ENCODE data around the gene SSR2.

DNA sequence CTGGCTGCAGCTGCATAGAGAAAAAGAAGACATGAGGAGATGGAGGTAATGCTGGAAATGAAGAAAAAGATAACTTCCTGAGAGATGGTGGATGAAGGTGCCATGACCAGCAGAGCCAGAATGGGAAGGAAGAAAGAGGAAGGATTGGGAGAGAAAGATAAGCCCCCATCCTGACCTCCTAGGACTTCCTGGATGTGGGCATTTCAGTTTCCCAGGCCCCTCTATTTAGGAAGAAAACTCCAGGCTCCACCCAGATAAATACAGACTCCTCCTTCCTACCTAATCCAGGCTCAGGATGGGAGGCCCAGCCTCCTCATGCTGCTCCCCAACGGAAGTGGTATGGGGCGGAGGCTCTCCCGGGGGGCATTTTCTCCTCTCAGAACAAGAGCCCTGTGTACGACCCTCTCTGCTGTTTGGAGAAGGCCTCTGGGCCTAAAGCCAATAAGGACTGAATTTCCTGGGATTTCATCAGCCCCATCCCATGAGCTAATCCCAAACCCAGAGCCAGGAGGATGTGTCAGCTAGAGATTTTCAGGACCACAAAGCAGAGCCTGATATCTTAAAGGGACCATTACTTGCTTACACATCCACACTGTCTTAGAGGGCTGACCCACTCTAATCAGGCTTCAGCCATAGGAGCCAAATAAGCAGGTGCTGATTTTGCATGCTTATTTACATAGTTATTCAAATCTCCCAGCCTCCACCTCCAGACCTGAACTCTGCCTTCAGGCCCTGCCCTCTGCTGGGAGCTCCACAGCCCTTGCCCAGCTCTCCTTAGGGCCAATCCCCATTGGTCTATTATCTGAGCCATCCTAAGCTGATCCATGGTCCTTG is 37.3 kb downstream of the SSR2 start:
- TF ChIP-seq, protein P1, sequence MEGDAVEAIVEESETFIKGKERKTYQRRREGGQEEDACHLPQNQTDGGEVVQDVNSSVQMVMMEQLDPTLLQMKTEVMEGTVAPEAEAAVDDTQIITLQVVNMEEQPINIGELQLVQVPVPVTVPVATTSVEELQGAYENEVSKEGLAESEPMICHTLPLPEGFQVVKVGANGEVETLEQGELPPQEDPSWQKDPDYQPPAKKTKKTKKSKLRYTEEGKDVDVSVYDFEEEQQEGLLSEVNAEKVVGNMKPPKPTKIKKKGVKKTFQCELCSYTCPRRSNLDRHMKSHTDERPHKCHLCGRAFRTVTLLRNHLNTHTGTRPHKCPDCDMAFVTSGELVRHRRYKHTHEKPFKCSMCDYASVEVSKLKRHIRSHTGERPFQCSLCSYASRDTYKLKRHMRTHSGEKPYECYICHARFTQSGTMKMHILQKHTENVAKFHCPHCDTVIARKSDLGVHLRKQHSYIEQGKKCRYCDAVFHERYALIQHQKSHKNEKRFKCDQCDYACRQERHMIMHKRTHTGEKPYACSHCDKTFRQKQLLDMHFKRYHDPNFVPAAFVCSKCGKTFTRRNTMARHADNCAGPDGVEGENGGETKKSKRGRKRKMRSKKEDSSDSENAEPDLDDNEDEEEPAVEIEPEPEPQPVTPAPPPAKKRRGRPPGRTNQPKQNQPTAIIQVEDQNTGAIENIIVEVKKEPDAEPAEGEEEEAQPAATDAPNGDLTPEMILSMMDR (IDR thresholded peaks at IDR 0.05) = no peak
- TF ChIP-seq POLR2A (IDR thresholded peaks at IDR 0.05) = no peak
